H1 (cell line): Measurements from ENCODE around the gene FCRLB.

Source experiments
- CEBPB ChIP-seq: IDR thresholded peaks from 2 replicates; pipeline ENCODE4 v1.6.1; 2012; ENCODE audit warnings: low read depth, low read length
- CTCF ChIP-seq, 3 experiments: IDR thresholded peaks; 1 replicate in 2 of 3; 2 replicates in 1 of 3; pipeline versions ENCODE4 v1.5.1 to v1.6.1; 2011; ENCODE audit warnings: low read length in 3 of 3, mild to moderate bottlenecking in 3 of 3, inconsistent platforms in 2 of 3, low read depth in 1 of 3, moderate library complexity in 1 of 3; ENCODE audit not compliant: insufficient read depth in 1 of 3; ENCODE audit errors: control extremely low read depth in 1 of 3
- MAX ChIP-seq: IDR thresholded peaks from 2 replicates; pipeline ENCODE4 v1.6.1; 2012; ENCODE audit warnings: inconsistent platforms
- POLR2A ChIP-seq, 2 experiments: IDR thresholded peaks; 1 replicate in 1 of 2; 2 replicates in 1 of 2; pipeline ENCODE4 v1.6.1; 2011; ENCODE audit warnings: low read depth in 2 of 2, low read length in 2 of 2, mild to moderate bottlenecking in 2 of 2; ENCODE audit errors: control extremely low read depth in 1 of 2
- SIRT6 ChIP-seq: IDR thresholded peaks from one replicate; pipeline ENCODE4 v1.7.1; 2012; ENCODE audit warnings: low read length, inconsistent platforms
- SP4 ChIP-seq: IDR thresholded peaks from 2 replicates; pipeline ENCODE4 v1.6.1; 2012; ENCODE audit warnings: low read length, inconsistent platforms
- YY1 ChIP-seq: IDR thresholded peaks from 2 replicates; pipeline ENCODE4 v1.6.1; 2011; ENCODE audit warnings: low read depth, mild to moderate bottlenecking, low read length
- ZNF274 ChIP-seq: IDR thresholded peaks from 2 replicates; pipeline ENCODE4 v1.7.0; 2012; ENCODE audit warnings: low read length, borderline replicate concordance; ENCODE audit errors: extremely low read depth

DNA sequence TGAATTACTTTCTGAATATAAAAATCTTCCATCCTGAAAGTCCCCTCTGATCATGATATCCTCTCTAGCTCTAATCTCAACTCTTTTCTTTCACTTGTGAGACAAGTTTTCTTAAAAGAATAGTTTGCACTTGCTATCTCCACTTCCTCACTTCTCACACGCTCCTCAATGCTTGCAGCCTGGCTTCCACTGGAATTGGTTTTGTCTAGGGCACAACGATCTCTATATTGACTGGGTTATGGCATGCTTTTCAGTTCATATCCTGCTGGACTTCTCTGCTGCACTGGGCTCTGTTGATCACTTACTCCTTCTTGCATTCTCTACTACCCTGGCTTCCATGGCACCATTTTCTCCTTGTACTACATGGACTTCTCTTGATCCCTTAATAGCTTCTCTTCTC is 13.8 kb upstream of the FCRLB start:
- no peak for TF ChIP-seq CEBPB
- TF ChIP-seq SIRT6 = no peak
- TF ChIP-seq CTCF (IDR thresholded peaks at IDR 0.05; ENCODE audit: control extremely low read depth in 1 of 3, insufficient read depth in 1 of 3, low read depth in 1 of 3, low read length in 3 of 3) = no peak
- TF ChIP-seq POLR2A (IDR thresholded peaks at IDR 0.05; ENCODE audit: control extremely low read depth in 1 of 2, low read depth in 2 of 2, low read length in 2 of 2) = no peak
- no peak for TF ChIP-seq SP4
- no peak for TF ChIP-seq YY1
- TF ChIP-seq MAX = no peak
- no peak for TF ChIP-seq ZNF274
